Ramos (cell line): ENCODE results near the gene PNKP.

ENCODE experiments used
- in situ Hi-C: fragments of 300-500 bp; cut with MboI; formaldehyde crosslinking; loops from one replicate; pipeline ENCODE4 v1.14.3; 2022; ENCODE audit warnings: low sequenced_read_pairs; ENCODE audit not compliant: unreplicated experiment

PNKP gene

GRCh38 chr19:49861541-49862378 is 5.6 kb downstream of the PNKP start:
- in situ Hi-C loops = no loop called here

GRCh38 chr19:49861107-49861506 is 6.3 kb downstream of the PNKP start:
- in situ Hi-C loops = no loop called here

GRCh38 chr19:49860336-49861102 is 6.9 kb downstream of the PNKP start:
- in situ Hi-C loops = no loop called here

GRCh38 chr19:49859682-49860335 is 7.6 kb downstream of the PNKP start:
- in situ Hi-C loops = no loop called here

- in situ Hi-C loops = no loop called here
These were observed 9.0 kb downstream of the PNKP start for GRCh38 chr19:49858088-49858985.

GRCh38 chr19:49857838-49858087 is 9.6 kb downstream of the PNKP start:
- in situ Hi-C loops = no loop called here

- in situ Hi-C loops = no loop called here
These were observed 10.1 kb downstream of the PNKP start for GRCh38 chr19:49857061-49857837.

- in situ Hi-C loops = no loop called here
These were observed 10.8 kb downstream of the PNKP start for GRCh38 chr19:49856574-49857021.

GRCh38 chr19:49855676-49856573 is 11.5 kb downstream of the PNKP start:
- in situ Hi-C loops = no loop called here

- in situ Hi-C loops = no loop called here
These were observed 12.1 kb downstream of the PNKP start for GRCh38 chr19:49855277-49855675.

GRCh38 chr19:49854378-49855263 is 12.8 kb downstream of the PNKP start:
- in situ Hi-C loops = no loop called here

- in situ Hi-C loops = no loop called here
These were observed 13.5 kb downstream of the PNKP start for GRCh38 chr19:49853852-49854377.

GRCh38 chr19:49852631-49853126 is 14.7 kb downstream of the PNKP start:
- in situ Hi-C loops = no loop called here

GRCh38 chr19:49851456-49852259 is 15.7 kb downstream of the PNKP start:
- in situ Hi-C loops = no loop called here

- in situ Hi-C loops = no loop called here
These were observed 16.7 kb downstream of the PNKP start, which contains the start of gene PTOV1 for GRCh38 chr19:49850487-49851342. Gene PTOV1, plus strand, starts transcription at chr19:49851159.

GRCh38 chr19:49850221-49850486 is 17.2 kb downstream of the PNKP start:
- in situ Hi-C loops = no loop called here
